ENCODE measurements around the gene IFNA5. TPM values are rescaled to one million over a fixed set of nuclear protein-coding genes. Genes with fewer than 3 reads are reported as not detected.

IFNA5 gene
- total RNA-seq, 4 donors from 2014 or later, result 0.91 TPM; not detected in 3

DNA sequence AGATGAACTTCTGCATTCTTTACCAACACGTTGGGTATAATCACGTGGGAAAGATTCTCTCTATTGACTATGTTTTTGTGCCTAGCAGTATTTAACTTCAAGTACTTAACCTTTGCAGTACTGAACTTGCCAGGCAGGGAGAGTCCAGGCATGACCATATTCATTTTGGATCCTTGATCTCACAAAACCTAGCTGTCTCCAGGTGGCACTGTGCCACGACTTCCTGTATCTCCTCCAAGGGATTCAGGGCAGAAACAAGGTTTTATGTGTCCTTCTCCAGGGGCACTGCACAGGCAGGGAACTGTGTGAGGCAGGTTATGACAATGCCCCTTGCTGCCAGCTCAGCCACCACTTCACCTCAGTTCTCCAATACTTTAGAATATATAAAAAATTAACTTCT is 11.7 kb upstream of the IFNA5 start:
- Histone ChIP-seq H3K27me3 (no peaks in the 10 kb centered on the region), H3K4me3 (no peak overlapping the region), H3K36me3 (no peaks in the 10 kb centered on the region), H3K27ac (no peak overlapping the region), H3K4me1 (no peaks in the 10 kb centered on the region), H3K9me3 (no peaks in the 10 kb centered on the region)
- intact Hi-C loops (cut with DNase I; ENCODE audit: low total_unique reads), result no loop called here
- TF ChIP-seq CTCF (IDR thresholded peaks at IDR 0.05), result no peak
- DNase-seq, result no peak

GRCh38 chr9:21316032-21316842 is 11.1 kb upstream of the IFNA5 start:
- intact Hi-C loops (cut with DNase I; ENCODE audit: low total_unique reads), result no loop called here
- DNase-seq, result no peak
- Histone ChIP-seq H3K27ac (no peak overlapping the region), H3K27me3 (no peaks in the 10 kb centered on the region), H3K4me3 (no peak overlapping the region), H3K36me3 (no peaks in the 10 kb centered on the region), H3K4me1 (no peaks in the 10 kb centered on the region), H3K9me3 (no peaks in the 10 kb centered on the region)
- no peak for TF ChIP-seq POLR2A (IDR thresholded peaks at IDR 0.05)

DNA sequence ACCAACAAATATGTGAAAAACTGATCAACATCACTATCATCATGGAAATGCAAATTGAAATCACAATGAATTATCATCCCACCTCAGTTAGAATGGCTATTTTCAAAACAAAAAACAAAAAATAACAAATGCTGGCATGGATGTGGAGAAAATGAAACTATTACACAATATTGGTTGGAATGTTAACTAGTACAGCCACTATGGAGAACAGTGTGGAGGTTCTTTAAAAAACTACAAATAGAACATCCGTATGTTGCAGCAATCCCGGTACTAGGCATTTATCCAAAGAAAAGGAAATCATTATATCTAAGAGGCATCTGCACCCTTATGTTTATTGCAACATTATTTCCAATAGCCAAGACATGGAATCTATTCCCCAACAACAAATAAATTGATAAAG is 9.0 kb upstream of the IFNA5 start:
- intact Hi-C loops (cut with DNase I; ENCODE audit: low total_unique reads), result no loop called here
- H3K36me3 ChIP-seq, result no peaks in the 10 kb centered on the region
- no peaks in the 10 kb centered on the region for H3K4me1 ChIP-seq
- no peak for DNase-seq
- H3K27me3 ChIP-seq, result no peaks in the 10 kb centered on the region
- H3K9me3 ChIP-seq, result no peaks in the 10 kb centered on the region
- TF ChIP-seq CTCF (IDR thresholded peaks at IDR 0.05) (no peak), POLR2A (IDR thresholded peaks at IDR 0.05) (no peak)
- no peak overlapping the region for H3K4me3 ChIP-seq
- H3K27ac ChIP-seq, result no peak overlapping the region

GRCh38 chr9:21311889-21312288 is 6.8 kb upstream of the IFNA5 start:
- Histone ChIP-seq H3K27ac (no peak overlapping the region), H3K4me1 (no peaks in the 10 kb centered on the region), H3K27me3 (no peaks in the 10 kb centered on the region), H3K36me3 (no peaks in the 10 kb centered on the region), H3K9me3 (no peaks in the 10 kb centered on the region), H3K4me3 (no peak overlapping the region)
- no peak for TF ChIP-seq POLR2A (IDR thresholded peaks at IDR 0.05)
- TF ChIP-seq CTCF (IDR thresholded peaks at IDR 0.05), result no peak
- intact Hi-C loops (cut with DNase I; ENCODE audit: low total_unique reads), result no loop called here
- DNase-seq, result no peak

GRCh38 chr9:21295992-21296391 is 9.1 kb downstream of the IFNA5 start:
- Histone ChIP-seq H3K27me3 (no peaks in the 10 kb centered on the region), H3K36me3 (no peaks in the 10 kb centered on the region), H3K4me3 (no peak overlapping the region), H3K27ac (no peak overlapping the region), H3K9me3 (no peaks in the 10 kb centered on the region), H3K4me1 (no peaks in the 10 kb centered on the region)
- DNase-seq, result no peak
- intact Hi-C loops (cut with DNase I; ENCODE audit: low total_unique reads), result no loop called here
- TF ChIP-seq CTCF (IDR thresholded peaks at IDR 0.05) (no peak), POLR2A (IDR thresholded peaks at IDR 0.05) (no peak)

All from uterus (tissue), 4 donors.